ENCODE results near the gene KYAT1. TPM values are rescaled to one million over a fixed set of nuclear protein-coding genes. Genes with fewer than 3 reads are reported as not detected.
"Not testable (repeated sequence)": the region's sequence is repeated elsewhere in the genome, so short reads cannot be mapped to it uniquely, and the experiment has no call there.

KYAT1 gene
- total and polyA plus RNA-seq, 11 donors = 9.5 to 16.7 (median 12.6) TPM

GRCh38 chr9:128800061-128800460, 81.7 kb downstream of the KYAT1 start:
- ATAC-seq = no peak

GRCh38 chr9:128798896-128799295, 82.9 kb downstream of the KYAT1 start:
- no peaks in the 10 kb centered on the region for H3K4me1 ChIP-seq
- H3K9me3 ChIP-seq = no peaks in the 10 kb centered on the region
- WGBS, 4 donors = 78 to 94% (median 86%) methylated on average over 7 to 8 of the region's 8 CpGs
- ATAC-seq (no peak), DNase-seq (no peak)
- no peak overlapping the region for H3K27ac ChIP-seq
- intact Hi-C loops (cut with DNase I) = no loop called here
- TF ChIP-seq POLR2A (IDR thresholded peaks at IDR 0.05) = no peak
- no peak for TF ChIP-seq CTCF (IDR thresholded peaks at IDR 0.05)
- peaks cover 0 to 98% (median 93%) of the 10 kb centered on the region in 9 donors for H3K36me3 ChIP-seq
- no peak overlapping the region for H3K4me3 ChIP-seq
- H3K27me3 ChIP-seq = no peaks in the 10 kb centered on the region

More at GRCh38 chr9:128800061-128800460, 81.7 kb downstream of the KYAT1 start:
- Histone ChIP-seq H3K27me3 (no peaks in the 10 kb centered on the region), H3K36me3 (peaks cover 0 to 98% (median 93%) of the 10 kb centered on the region in 9 donors), H3K9me3 (no peaks in the 10 kb centered on the region), H3K4me1 (no peaks in the 10 kb centered on the region), H3K27ac (no peak overlapping the region), H3K4me3 (no peak overlapping the region)
- intact Hi-C loops (cut with DNase I) = no loop called here
- 88 to 92% (median 89%) methylated on average over 7 of the region's 7 CpGs for WGBS, 4 donors
- no peak for TF ChIP-seq POLR2A (IDR thresholded peaks at IDR 0.05)
- TF ChIP-seq CTCF (IDR thresholded peaks at IDR 0.05) = no peak
- DNase-seq = no peak

GRCh38 chr9:128794961-128795360, 86.8 kb downstream of the KYAT1 start:
- ATAC-seq; H3K9me3 ChIP-seq; DNase-seq; H3K27me3 ChIP-seq; H3K4me3 ChIP-seq; H3K4me1 ChIP-seq; intact Hi-C loops (cut with DNase I); H3K27ac ChIP-seq: not testable (repeated sequence)
- 47 to 50% (median 50%) methylated on average over 2 of the region's 2 CpGs for WGBS, 4 donors
- peaks cover 0 to 96% (median 94%) of the 10 kb centered on the region in 9 donors for H3K36me3 ChIP-seq

GRCh38 chr9:128792978-128793686, 88.6 kb downstream of the KYAT1 start:
- Histone ChIP-seq H3K27me3 (no peaks in the 10 kb centered on the region), H3K9me3 (no peaks in the 10 kb centered on the region), H3K4me1 (peaks cover 0 to 6% (median 4%) of the 10 kb centered on the region in 12 donors), H3K27ac (no peak overlapping the region), H3K36me3 (peaks cover 0 to 92% (median 82%) of the 10 kb centered on the region in 9 donors), H3K4me3 (no peak overlapping the region)
- no peak for DNase-seq
- WGBS, 4 donors = 84 to 93% (median 92%) methylated on average over 8 of the region's 8 CpGs
- TF ChIP-seq CTCF (IDR thresholded peaks at IDR 0.05) = no peak
- TF ChIP-seq POLR2A (IDR thresholded peaks at IDR 0.05) = no peak
- ATAC-seq = no peak
- intact Hi-C loops (cut with DNase I) = no loop called here
